Hematopoietic multipotent progenitor cell treated with erythropoietin and hydrocortisone succinate and interleukin-3 and kit ligand, for 6 days (in vitro differentiated cells): ENCODE results near the gene ROBO2.

Experiments
- DNase-seq: peaks from one replicate; pipeline ENCODE4 v3.0.0-alpha.2; 2015

Gene ROBO2

DNA sequence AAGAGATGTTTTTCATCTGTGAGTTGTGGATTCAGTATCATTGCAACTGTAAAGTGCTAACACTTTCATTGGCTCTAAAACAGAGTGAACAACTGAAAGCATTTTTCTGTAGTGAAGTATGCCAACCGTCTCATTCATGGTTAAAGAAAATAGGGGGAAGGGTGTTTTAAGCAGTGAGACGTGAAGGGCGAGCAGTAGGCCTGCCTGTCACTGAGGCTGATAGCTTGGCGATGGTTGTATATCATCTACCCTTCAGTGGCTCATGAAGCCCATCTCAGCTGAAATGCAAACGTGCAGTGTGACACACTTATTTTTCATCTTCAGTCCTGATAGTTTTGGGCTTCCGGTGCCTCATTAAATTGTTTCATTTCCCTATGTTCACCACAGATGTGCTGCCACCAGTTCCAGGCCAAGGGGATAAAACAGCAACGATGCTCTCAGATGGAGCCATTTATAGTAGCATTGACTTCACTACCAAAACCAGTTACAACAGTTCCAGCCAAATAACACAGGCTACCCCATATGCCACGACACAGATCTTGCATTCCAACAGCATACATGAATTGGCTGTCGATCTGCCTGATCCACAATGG lies 562.0 kb downstream of the ROBO2 start:
- DNase-seq = no peak

DNA sequence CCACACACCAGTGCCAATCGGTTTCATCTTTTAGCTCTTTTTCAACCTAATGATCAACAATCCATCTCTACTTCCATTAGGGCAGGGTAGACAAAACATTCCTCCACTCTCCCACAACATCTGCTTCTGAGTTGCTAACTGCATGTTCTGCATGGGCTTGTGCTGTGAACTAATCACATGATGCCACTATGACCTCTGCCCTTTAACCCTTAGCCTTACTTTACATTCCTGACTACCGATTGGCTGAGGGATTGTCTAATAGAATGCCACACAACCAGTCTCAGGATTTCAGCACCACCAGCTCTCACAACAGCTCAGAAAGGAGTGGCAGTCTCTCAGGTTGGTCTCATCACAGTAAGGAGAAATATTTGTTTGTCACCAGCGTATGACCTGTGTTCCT lies 562.8 kb downstream of the ROBO2 start:
- no peak for DNase-seq

DNA sequence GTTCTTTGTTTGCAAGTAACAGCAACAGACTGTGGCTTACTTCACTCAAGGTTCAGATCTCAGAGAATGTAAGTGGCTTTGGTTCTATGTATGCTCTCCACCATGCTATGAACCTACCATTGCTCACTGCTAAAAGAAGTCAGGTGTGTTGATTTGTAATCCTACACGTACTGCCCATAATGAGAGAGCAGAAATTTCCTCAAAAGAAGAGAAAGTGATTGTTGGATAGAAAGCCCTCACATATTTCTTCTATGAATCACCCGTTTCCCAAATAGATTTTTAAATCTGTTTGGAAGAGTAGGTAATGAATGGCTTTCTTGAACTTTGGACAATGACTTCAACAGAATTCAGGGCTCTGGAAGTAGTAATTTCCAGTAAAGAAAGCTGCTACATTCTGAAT lies 565.4 kb downstream of the ROBO2 start:
- DNase-seq = no peak

DNA sequence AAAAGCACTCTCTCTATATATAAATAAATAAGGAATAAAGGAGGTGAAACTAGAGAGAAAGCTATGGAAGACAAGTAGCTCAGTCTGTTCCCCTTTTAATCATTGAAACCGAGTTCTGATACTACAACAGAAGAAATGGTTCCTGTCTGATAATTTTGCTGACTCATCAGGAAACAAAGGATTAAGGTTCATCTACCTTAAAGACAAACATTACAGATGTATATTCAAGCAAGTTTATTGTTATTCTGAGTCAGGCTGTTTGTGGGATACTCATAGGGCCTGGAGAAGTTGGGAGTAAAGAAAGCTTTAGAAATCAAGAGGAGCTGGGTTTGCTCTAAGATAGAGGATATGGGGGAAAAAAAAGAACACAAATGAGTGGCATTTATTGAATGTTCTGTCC lies 566.0 kb downstream of the ROBO2 start:
- no peak for DNase-seq

DNA sequence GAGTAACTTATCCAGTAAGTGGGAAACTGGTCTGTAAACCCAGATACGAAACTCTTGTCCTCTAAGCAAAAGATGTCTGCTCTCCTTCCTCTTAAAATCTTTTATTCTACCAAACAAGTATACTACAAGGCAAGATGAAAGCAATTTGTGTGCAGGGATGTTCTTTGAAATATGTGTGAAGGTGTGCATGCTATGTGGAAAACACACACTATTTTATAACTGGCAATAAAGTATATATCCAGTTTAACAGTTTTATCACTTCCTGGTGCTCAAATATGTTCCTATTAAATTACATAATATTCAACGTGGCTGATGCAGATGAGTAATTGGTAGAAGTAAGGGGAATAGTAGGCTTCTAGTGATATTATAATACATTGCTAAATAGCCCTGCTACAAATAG lies 566.5 kb downstream of the ROBO2 start:
- DNase-seq = no peak

DNA sequence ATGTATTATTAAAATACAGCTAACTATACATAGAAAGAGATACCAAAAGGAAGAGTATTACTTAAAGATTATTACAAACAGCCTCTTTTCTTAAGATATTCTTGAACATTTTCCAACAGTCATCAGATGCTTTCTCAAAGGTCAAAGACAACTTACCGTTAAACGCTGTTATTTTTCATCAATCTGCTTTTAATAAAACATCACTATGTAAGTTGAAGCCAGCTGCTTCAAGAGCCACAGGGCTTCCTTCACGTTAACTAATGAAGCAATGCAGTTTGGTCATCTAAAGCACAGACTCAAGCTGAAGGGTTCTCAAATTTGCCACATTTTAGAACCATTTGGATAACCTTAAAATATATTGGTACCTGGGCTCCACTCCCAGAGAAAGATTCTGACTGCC lies 578.8 kb downstream of the ROBO2 start:
- DNase-seq = no peak

DNA sequence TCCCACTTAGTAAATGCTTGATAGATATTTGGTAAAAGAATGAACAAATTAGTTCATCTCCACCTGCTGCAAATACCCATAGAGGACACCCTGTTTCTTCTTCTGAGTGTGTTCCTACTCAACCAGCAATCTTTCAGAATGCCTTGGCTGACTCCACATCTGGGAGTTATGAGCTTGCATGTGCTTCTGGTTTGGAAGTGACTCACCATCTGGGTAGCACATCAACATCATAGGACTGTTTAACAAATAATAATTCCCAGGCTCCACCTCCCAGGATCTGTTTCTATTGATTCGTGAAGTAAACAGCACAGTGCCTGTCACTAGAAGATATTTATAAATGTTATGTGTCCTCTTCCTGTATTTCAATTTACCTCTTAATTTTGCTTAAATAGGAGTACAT lies 580.1 kb downstream of the ROBO2 start:
- no peak for DNase-seq

DNA sequence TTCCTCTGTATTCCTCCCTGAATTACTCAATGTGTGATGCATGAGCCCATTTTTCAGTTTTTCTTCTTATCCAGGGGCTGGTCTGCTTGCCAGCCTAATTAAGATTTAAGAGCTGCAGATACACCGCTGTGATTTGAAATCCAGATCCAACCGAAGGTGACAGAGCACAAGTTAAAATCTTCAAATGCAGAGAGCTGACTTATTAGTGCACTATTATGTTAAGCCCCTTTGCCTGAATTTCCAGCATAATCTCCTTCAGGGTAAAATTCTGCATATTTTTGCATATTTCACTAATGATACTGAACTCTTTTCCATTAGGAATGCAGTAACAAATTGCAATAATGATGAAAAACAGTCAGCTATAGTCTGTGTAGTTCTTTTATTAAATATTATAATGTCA lies 583.6 kb downstream of the ROBO2 start:
- no peak for DNase-seq

DNA sequence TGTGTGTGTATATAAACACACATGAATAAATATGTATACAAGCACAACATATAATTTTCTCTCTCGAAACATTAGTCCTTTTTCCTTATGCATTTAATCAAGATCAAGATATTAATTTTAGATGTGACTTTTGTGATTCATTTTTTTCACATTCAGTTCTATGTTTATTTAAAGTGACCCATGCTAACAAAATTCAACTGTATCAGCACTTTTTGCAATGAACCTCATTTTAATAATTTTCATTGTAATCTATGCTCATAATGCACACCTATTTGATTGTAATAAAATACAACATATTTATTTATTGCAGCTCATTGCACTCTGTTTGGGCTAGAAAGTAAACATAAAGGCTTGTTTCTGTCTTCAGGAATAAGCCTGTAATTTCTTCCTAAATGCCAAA lies 586.3 kb downstream of the ROBO2 start:
- DNase-seq = no peak

DNA sequence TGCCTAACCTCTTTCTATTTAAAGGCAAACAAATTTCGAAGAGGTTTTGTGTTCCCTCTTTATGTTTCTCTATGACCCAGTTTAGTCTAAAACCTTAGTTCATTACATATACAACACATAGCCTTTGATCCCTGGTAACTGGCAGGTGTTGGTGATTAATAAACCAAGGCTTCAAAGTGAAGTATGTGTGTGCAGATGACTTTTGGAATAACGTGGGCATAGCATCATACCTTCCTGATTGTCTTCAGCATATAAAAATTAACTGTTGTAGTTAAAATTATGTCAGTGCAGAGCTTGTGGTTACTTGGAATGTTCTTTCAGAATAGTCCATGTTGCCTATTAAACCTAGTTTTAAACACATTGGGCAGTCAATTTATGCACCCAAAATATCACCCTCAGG lies 608.3 kb downstream of the ROBO2 start:
- DNase-seq = no peak

DNA sequence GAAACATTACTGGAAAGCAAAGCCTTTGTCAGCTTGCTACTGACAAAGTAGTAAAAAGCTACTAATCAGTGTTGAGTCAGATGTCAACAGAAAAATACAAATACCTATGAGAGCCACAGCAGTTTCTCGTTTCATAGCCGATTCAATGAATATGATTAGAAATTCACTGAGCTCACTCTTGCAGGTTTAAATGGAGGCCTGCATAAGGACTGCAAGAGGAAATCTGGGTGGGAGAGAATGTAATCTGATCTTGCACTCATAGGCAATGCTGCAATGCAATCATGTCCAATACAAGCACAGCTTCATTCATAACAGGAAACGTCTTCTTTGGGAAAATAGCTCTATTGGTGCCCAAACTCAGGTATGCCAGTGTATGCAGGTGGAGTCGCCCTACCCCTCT lies 608.8 kb downstream of the ROBO2 start:
- no peak for DNase-seq

DNA sequence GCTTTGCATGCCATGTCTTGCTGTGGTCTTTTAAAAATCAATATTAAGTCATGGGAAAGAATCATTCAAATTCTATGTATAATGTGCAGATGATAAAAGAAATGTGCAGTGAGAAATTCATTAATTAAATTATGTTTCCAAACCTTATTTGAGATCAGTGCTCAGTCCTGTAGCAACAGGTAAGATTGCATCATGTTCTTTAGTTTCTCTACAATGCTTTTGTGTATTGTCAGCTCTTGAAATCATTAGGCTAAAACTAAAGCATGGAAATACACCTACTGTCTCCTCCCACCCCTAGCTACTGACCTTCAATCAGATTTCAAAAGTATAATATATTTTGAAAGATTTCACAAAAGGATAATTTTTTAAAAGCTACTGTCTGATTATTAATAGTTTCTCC lies 612.7 kb downstream of the ROBO2 start:
- no peak for DNase-seq

DNA sequence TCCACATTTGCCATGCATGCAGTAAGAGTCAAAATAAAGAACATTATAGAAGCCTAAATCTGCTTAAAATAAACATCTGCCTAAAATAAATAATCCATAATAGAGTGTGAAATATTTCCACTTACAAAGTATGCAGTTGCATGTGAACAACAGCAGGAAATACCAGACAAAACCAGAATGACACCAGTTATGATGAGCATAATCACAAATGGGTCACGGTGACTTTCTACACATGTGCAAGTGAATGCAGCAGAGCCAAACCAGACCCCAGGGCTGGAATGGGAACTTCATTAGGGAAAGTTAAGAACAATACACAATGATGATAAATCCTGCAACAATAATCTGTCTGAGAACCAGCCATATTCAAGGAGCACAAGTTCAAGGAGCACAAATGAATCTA lies 615.5 kb downstream of the ROBO2 start:
- DNase-seq = no peak

DNA sequence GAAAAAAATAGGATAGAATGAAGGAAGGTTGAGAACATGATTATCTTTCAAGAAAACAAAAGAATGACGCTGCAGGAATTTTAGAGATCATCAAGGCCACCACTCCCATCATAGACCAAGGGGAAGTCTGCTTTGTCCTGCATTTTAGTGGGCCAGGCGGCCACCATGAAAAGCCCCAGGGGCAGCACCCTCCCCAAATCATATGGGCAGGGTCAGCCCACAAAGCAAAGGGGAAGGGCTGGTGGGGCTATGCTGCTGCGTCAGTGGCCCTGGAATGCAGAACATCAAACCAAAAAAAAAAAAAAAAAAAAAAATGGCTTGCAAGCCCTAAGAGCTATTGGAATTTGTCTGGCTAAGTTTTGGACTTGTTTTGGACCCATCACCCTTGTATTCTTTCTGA lies 620.8 kb downstream of the ROBO2 start:
- DNase-seq = no peak

DNA sequence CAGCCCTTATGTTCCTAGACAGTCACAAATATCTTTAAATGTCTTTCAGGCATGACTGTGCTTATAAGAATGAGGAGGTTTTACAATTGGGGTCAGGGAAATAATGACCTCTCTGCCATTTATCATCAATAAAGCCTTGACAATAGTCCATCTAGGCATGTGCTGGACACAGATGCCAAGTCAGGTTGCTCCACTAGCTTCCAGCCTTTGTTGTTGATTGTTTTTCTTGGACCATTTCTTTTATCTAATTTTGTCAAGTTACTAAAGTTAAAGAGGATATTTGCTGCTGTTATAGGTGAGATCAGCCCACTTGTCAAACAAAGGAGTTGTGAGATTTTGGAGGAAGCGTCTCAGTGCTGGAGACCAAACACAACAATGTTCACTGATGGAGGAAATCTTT lies 628.0 kb downstream of the ROBO2 start:
- no peak for DNase-seq

DNA sequence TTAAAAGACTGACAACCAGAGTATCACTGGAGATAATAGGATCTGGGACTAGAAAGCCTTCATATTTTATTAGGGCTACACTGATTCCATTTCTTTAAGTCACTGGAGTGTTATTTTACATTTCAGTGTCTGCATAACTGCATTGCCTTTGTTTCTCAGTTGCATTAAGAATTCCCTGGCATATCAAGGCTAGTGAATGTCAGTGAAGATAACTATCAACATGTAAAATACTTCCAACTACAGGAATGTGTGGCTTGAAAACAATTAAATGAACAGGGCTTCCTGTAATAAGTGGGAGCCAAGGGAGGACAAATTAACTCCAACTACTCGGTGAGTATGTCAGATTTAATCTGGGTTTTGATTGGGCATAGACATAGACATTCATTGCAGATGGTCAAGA lies 628.5 kb downstream of the ROBO2 start:
- DNase-seq = no peak

DNA sequence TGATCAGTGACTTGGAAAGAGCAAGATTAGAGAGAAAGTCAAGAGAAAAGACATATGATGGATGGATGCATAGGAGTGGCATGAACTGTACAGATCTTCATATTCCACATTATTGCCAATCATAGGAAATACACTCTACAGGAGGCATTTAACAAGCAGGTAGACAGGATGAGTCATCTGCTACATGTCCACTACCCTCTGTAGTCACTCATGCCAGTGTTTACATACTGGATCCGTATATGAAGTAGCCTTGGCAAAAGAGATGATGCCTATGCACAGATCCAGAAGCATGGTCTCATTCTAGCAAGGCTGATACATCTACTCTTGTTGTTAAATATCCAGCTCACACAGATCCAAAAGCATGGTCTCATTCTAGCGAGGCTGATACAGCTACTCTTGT lies 632.1 kb downstream of the ROBO2 start:
- DNase-seq = no peak

DNA sequence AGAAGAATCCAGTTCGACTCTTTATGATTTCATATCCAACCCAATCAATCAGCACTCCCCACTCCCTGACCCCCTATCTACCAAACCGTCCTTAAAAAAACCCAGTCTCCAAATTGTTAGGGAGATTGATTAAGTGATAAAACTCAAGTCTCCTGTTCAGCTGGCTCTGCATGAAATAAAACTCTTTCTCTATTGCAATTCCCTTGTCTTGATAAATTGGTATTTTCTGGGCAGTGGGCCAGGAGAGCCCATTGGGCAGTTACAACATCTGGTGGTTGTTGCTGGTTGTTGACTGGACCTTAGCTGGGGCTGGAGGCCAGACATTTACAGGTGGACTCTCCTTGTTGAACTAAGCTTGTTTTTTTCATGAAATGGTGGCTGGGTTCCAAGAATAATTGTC lies 642.3 kb downstream of the ROBO2 start:
- no peak for DNase-seq

DNA sequence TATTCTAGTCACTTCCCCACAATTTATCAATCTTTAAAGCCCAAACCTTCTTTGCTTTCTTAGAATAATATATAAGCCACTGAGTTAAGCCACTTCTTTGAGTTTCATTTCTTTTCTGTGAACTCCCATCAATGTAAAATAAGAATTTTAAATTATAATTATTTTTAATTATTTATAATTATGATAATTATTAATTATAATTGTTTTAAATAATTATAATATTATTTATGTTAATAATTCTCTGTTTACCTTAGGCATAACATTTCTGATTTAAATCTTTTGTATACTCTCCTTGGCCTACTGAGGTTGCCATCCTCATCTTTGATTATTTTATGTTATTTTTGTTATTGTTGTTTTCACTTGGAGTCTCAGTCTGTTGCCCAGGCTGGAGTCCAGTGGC lies 644.2 kb downstream of the ROBO2 start:
- DNase-seq = no peak

DNA sequence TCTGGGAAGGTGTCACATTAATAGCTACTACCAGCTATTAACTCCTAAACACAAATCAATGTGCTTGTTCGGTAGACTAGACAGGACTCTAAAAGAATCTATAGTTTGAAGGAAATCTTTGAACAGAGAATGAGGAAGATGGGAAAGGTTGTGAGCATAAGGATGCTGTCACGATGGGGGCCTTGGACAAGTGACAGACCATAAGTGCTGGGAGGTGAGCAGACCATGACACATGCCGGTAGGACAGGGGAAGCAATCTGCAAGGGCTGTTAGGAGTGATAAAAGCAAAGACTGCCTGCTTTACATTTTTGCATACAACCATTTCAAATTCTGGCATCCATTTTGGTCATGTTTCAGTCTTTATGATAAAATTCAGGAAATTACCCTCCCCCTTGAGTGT lies 645.8 kb downstream of the ROBO2 start:
- DNase-seq = no peak

DNA sequence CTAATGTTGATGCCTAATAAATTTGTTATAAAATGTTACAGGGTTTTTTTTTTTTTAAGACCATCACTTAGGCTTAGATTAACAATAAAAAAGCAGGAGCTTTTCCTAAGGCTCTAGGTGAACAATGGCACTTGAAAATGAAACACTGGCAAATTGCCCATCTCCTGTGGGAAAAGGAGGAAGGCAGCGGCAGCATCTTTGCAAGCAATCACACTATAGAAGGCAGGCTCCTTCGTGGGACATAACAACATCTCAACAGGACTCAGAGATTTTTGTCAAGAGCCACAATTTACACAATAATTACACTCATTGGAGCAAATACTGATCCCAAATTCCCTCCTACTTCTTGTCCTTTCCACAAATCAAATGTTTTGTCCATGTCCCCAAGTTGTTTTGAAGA lies 646.7 kb downstream of the ROBO2 start:
- DNase-seq = no peak

DNA sequence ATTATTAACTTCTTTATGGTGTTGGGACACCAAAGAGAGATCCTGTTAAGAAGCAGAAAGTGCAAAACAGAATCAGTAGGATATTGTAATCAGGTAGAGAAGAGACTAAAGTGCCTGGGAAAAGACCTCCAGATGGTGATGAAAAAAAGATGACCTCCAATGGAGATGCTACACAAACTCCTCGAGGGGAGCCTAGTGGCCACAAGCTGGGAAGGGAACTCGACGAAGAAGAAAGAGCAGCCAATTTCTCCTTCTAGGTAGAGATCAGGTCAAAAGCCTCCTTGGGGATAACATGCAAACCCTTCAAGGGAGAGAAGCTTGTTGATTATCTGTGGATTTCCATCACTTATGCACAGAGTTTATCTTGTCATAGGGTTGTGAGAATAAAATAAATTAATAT lies 647.6 kb downstream of the ROBO2 start:
- no peak for DNase-seq

DNA sequence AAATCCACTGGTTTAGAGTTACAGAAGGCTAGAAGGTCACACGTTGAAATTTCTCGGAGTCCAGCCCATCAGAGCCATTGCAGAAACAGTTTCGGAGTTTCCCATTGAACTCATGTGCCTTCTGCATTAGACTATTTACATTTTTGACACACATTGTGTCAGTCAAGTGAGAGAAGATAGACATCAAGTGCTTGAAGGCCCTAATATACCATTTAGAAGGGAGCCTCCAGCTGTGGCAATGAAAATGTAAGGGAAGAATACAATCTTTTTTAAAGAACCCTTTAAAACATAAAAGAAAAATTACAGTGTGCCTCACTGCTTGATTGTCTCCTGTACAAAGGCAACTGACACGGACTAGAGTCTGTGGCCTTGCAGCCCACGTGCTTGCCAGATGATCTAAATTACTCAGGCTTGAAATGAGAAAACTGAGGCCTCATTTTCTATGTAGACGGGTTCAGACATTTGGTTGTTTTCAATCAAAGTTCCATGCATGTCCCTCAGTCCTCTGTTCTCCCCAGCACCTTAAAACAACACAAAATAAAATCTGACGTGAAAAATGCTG lies 650.5 kb downstream of the ROBO2 start:
- no peak for DNase-seq

DNA sequence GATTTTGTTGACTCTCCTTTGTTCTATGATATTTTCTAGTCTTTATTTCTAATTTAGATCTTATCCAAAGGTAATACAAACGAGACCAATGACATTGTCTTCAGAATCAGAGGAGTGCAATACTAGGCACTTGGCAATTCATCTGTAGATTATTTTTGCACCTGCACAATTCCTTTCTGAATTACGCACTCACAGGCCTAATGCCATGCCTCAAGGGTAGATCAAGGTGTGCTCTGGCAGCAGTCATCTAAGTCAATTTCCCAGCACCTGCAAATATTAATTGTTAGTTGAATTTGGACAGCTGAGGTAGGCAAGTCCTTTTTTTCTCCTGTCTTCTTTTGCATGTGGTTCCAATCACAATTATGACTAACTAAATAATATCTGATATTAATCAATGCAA lies 653.2 kb downstream of the ROBO2 start:
- DNase-seq = no peak

DNA sequence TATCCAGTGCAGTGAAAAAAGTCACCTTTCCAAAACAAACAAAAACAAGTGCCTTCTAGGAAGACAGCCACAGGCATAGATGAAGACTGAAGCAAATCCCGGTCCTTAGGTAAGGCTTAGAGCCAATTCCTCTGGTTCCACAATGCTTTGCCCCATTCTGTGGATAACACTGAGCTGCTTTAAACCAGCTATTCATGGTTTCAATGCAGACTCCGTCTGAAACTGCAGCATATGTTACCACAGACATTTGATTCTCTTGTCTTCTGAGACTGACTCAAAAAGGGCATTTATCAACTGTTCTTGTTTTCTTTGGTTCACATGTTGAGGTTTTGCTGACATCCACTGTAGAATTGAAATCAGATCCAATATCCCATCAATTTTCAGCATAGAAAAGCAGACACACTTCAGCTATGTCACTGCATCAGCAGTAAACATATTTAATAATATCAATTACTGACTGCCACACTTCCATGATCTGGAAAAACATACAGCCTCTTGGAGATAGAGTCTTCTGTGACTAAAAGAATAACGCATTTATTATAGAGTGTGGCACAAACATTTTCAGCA lies 659.3 kb downstream of the ROBO2 start:
- no peak for DNase-seq
